ENCODE measurements around the gene PRXL2B. TPM values are rescaled to one million over a fixed set of nuclear protein-coding genes. Genes with fewer than 3 reads are reported as not detected.
"Not testable (repeated sequence)": the region's sequence is repeated elsewhere in the genome, so short reads cannot be mapped to it uniquely, and the experiment has no call there.

Gene PRXL2B
- total RNA-seq, 1 experiment from 2014 or later, result 12.3 TPM

GRCh38 chr1:2571348-2571747, 15.2 kb upstream of the PRXL2B start:
- no peaks in the 10 kb centered on the region; the same call in 1 of the 2 replicates for H3K9me3 ChIP-seq
- DNase-seq, result no peak
- no peaks in the 10 kb centered on the region for H3K36me3 ChIP-seq
- H3K27me3 ChIP-seq, result no peaks in the 10 kb centered on the region
- no peak overlapping the region for H3K4me3 ChIP-seq

DNA sequence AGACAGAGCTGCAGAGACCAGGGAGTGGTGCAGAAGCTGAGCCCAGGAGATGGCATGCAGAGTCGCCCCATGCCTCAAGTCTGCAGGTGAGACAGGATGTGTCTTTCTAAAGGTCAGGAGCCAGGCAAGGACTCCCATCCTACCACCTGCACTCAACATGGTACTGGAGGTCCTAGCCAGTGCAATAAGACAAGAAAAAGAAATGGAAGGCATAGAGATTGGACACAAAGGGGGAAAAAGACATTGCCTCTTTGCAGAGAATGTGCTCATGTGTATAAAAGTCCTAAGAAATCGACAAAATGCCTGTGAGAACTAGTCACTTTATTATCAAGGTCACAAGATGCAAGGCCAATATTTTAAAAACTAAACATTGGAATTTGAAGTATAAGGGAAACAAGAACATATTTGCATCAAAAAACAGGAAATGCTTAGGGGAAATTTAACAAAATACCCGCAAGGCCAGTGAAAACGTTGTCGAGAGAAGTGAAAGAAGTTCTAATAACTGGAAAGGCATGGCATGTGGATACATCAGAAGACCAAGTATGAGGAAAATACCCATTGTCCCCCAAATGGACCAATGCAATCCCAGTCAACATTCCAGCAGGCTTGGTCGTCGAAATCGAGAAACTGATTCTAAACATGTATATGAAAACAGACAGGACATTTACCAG, 13.2 kb upstream of the PRXL2B start:
- H3K4me3 ChIP-seq, result no peak overlapping the region
- no peaks in the 10 kb centered on the region for H3K27me3 ChIP-seq
- no peak for DNase-seq
- H3K36me3 ChIP-seq, result no peaks in the 10 kb centered on the region
- no peaks in the 10 kb centered on the region; the same call in 1 of the 2 replicates for H3K9me3 ChIP-seq

GRCh38 chr1:2574350-2574749, 12.2 kb upstream of the PRXL2B start:
- H3K9me3 ChIP-seq, result no peaks in the 10 kb centered on the region; the same call in 1 of the 2 replicates
- no peaks in the 10 kb centered on the region for H3K27me3 ChIP-seq
- no peak for DNase-seq
- no peak overlapping the region for H3K4me3 ChIP-seq
- H3K36me3 ChIP-seq, result no peaks in the 10 kb centered on the region

DNA sequence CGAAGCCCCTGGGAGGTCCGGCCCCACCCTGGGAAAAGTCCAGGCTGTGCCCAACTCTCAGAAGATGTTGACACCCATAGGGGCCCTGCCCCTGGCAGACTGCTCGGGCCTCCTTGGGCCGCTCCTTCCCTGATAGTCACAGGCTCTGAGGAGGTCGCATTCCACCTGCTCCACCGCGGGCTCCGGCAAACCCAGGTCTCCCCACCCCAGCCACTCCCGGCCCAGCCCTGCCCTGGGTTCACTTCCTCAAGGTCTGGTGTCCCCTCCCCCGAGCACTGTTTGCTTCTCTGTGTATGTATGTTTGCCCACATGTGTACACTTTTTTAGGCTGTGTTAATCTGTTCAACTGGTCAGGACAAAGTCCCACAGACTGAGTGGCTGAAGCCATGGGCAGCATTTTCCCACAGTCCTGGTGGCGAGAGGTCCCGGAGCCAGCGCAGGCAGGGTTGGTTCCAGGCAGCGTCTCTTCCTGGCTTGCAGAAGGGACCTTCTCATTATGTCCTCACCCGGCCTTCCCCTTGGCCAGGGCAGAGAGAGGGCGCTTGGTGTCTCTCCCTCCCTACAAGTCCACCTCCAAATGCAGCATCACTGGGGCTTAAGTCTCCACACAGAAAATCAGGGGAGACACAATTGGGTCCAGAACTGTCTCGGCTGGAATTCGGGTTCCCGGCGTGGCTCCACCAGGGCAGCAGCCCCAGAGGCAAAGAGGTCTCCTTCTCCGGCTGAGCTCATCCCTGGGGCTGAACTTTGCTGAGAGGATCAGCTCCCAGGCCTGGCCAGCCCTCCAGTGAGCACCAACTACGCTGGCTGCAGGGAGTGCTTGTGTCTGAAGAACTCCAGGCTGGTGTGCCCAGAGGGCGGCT, 10.5 kb upstream of the PRXL2B start:
- no peak for DNase-seq
- H3K9me3 ChIP-seq, result no peaks in the 10 kb centered on the region; the same call in 1 of the 2 replicates

DNA sequence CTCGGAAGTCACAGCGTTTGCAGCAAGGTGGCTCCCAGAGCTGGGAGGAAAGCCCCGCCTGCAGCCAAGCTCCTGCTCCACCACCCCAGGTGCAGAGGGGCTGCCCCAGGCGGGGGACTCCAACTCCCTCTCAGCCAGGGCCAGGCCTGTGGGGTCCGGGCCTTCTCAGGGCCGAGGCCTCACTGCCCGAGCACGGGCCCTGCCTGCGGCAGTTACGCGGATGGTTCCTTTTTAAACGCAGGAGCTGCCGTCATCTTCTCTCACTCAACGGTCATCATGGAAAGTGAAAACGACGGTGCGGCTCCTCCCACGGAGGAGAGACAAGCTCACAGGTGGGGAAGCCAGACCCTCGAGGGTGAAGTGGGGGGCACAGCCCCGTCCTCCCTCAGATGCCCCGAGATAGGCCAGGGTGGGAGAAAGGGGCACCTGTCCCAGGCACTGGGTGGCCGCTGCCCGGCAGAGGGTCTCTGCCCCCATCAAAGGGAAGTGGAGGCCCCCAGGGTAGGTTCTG, 9.0 kb upstream of the PRXL2B start:
- not testable (repeated sequence) for H3K4me3 ChIP-seq, DNase-seq, H3K27me3 ChIP-seq, H3K36me3 ChIP-seq, H3K9me3 ChIP-seq

More for the DNA sequence above, 10.5 kb upstream of the PRXL2B start:
- Histone ChIP-seq H3K36me3 (no peaks in the 10 kb centered on the region), H3K27me3 (no peaks in the 10 kb centered on the region), H3K4me3 (no peak overlapping the region)

DNA sequence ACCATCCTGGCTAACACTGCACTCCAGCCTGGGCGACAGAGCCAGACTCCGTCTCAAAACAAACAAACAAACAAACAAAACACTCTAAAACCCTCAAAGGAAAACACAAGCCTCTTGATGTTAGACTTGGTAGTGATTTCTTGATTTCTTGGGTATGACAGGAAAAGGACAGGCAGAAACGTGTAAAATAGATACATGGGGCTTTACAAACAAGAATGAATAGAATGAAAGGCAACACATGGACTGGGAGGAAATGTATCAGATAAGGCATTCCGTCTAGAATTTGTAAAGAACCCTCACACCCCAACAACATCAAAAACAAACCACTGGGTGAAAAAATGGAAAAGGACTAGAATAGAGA, 7.8 kb upstream of the PRXL2B start:
- H3K27me3 ChIP-seq, result peaks cover 4% of the 10 kb centered on the region
- no peaks in the 10 kb centered on the region for H3K36me3 ChIP-seq
- no peaks in the 10 kb centered on the region for H3K9me3 ChIP-seq
- DNase-seq, result no peak
- no peak overlapping the region for H3K4me3 ChIP-seq

DNA sequence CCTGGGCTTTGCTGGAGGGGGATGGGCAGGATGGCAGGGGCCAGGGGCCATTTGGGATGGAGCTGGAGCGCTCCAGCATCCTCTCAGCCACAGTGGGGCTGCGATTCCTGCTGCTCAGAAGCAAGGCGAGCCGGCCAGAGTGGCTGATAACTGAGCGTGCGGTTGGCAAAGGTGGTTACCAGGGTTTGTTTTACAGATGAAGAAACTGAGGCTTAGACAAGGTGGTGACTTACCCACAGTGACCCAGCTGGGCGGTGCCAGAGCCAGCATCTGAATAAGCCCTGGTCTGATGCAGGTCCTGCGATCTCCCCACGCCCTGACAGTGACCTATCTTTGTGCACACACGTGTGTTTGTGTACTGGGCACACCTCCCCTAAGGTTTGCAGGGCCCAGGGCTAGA, 5.9 kb upstream of the PRXL2B start:
- no peaks in the 10 kb centered on the region for H3K36me3 ChIP-seq
- no peaks in the 10 kb centered on the region for H3K9me3 ChIP-seq
- H3K4me3 ChIP-seq, result no peak overlapping the region
- peaks cover 6% of the 10 kb centered on the region for H3K27me3 ChIP-seq
- no peak for DNase-seq

DNA sequence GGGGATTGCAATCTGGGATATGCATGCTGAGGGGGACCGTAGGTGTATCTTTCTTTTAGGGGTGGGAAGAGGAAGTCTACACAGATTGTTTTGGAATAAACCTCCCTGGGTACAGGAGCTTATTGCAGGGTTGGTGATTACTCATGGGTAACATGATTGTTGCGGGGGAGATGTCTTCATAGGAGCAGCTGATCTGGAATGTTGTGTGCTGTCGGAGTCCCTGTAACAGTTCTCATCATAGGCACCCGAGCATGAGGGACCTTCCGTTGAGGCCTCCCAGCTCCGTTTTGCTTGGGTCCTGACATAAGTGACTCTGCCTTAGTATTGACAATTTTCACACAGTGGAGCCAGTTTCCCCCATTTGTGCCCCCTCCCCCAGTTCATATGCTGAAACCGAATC, 4.2 kb upstream of the PRXL2B start:
- no peak overlapping the region for H3K4me3 ChIP-seq
- DNase-seq, result no peak
- H3K36me3 ChIP-seq, result no peaks in the 10 kb centered on the region
- no peaks in the 10 kb centered on the region for H3K9me3 ChIP-seq
- peaks cover 6% of the 10 kb centered on the region for H3K27me3 ChIP-seq

DNA sequence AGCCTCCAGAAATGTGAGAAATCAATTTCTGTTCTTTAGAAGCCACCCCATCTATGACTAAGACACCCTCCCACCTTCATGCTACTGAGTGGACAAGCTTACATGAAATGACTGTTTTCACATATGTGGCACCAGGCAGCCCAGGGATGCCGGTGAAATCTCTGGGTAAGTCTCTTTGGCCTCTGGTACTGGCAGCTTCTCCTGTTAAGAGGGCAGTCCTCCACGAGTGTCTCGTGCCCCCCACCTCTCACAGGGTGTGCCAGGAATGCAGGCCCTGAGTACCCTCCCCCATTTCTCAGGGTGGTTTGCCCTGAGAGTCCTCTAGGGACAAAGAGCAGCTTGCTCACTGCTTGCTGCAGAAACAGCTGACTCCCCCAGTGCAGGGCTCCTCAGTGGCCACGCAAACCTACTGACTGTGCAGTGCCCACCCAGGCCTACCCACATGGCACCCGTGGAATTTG, 3.2 kb upstream of the PRXL2B start:
- Histone ChIP-seq H3K4me3 (no peak overlapping the region), H3K27me3 (peaks cover 6% of the 10 kb centered on the region), H3K36me3 (no peaks in the 10 kb centered on the region), H3K9me3 (no peaks in the 10 kb centered on the region)
- DNase-seq, result no peak

- Histone ChIP-seq H3K9me3 (no peaks in the 10 kb centered on the region), H3K36me3 (no peaks in the 10 kb centered on the region), H3K4me3 (no peak overlapping the region), H3K27me3 (peaks cover 6% of the 10 kb centered on the region)
- DNase-seq, result no peak
Observed at GRCh38 chr1:2583871-2584351, 2.7 kb upstream of the PRXL2B start.

DNA sequence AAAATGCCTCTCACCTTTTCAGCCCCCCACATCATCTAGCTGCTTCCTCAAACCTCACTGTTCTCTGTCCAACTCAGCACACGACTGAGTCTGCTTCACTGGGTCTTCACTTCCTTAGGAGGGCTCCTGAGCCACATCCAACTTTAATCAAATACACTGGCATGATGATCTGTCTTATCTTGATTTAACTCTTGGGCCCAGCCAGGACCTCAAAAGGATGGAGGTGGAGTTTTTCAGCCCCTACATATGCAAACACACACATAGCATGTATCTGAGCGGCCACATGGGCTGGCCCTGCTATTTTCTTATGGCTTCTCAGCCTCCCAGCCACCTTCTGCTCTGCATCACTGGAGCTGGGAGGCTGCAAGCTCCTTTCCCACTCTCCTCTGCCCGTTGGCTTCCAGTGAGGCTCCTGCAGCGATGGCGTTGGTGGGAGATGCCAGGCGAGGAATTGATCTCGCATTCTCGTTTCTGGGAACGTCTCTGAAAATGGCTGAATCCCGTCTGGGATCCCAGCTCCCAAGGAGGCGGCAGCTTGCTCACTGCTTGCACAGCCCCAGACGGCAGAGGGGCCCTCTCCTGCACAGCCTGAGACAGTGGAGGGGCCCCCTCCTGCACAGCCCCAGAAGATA, 1.8 kb upstream of the PRXL2B start:
- no peak overlapping the region for H3K4me3 ChIP-seq
- no peaks in the 10 kb centered on the region for H3K9me3 ChIP-seq
- peaks cover 6% of the 10 kb centered on the region for H3K27me3 ChIP-seq
- no peaks in the 10 kb centered on the region for H3K36me3 ChIP-seq
- DNase-seq, result no peak

DNA sequence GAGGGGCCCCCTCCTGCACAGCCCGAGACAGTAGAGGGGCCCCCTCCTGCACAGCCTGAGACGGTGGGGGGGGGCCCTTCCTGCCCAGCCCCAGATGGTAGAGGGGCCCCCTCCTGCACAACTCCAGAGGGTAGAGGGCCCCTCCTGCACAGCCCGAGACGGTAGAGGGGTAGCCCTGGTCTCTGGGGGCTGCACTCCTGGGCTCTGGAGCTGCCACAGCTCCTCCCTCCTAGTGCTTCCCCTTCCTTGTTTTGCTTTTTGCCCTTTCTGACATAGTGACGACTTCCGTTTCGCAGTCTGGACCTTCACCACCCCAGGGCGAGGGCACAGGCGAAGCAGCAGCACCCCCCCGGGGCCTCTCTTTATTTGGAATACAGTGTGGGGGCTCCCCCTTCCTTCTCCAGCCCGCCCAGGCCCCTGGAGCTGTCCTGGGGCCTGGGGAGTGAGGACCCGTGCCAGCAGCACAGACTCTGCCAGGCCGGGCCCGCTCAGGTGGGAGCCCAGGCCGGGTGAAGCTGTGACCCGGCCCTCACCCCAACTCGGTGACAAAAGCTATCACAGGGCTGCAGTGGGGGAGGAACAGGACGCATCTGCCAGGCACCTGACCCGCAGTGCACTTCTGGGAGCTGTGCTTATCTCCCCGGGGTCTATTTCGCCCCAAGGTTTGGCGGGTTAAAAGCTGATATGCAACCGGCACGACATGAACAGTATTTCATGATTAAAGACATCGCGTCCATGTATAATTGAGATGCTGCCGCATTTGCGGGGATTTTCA, 1.1 kb upstream of the PRXL2B start:
- Histone ChIP-seq H3K4me3 (peak overlapping the region; percentile 60), H3K36me3 (no peaks in the 10 kb centered on the region), H3K9me3 (no peaks in the 10 kb centered on the region), H3K27me3 (peaks cover 6% of the 10 kb centered on the region)
- no peak for DNase-seq

GRCh38 chr1:2587071-2587859, 688 bp downstream of the PRXL2B start:
- DNase-seq, result peak; percentile 21
- no peaks in the 10 kb centered on the region for H3K36me3 ChIP-seq

DNA sequence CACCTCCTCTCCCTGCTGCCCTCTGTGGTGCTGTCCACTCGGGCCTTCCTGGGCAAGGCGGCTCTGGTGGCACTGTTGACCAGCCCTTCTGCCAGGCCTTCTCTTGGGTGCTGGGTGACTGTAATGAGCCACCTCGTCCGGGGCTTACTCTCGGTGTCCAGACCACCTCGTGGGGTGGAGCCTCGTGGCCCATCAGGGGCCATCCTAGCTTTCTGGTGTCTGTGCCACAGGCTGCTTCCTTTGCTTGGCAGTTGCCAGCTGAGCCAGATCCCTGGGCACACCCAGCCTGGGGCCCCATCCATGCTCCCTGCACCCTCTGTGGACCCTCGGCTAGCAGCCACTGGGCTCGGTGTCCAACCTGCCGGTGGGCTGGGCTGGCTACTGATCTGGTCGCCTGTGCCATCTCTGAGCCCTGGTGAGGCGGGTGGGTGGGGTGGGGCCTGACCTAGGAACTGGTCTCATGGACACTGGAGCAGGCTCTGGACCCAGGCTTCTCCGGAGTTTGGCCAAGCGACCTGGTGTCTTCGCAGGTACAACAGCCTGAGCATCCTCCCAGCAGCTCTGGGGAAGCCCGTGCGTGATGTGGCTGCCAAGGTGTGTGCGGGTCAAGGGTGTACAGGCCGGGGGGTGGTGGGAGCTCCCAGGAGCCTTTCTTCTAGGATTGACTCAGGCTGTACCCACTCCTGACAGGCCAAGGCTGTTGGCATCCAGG, 1.4 kb downstream of the PRXL2B start:
- H3K36me3 ChIP-seq, result no peaks in the 10 kb centered on the region
- no peak for DNase-seq
- H3K27me3 ChIP-seq, result peaks cover 6% of the 10 kb centered on the region
- H3K9me3 ChIP-seq, result no peaks in the 10 kb centered on the region
- no peak overlapping the region for H3K4me3 ChIP-seq

More at GRCh38 chr1:2587071-2587859, 688 bp downstream of the PRXL2B start:
- H3K9me3 ChIP-seq, result no peaks in the 10 kb centered on the region
- peaks cover 6% of the 10 kb centered on the region for H3K27me3 ChIP-seq
- peak overlapping the region; percentile 60 for H3K4me3 ChIP-seq

Data from MG63 (cell line).